Measurements from ENCODE around the gene GGT5.

DNA sequence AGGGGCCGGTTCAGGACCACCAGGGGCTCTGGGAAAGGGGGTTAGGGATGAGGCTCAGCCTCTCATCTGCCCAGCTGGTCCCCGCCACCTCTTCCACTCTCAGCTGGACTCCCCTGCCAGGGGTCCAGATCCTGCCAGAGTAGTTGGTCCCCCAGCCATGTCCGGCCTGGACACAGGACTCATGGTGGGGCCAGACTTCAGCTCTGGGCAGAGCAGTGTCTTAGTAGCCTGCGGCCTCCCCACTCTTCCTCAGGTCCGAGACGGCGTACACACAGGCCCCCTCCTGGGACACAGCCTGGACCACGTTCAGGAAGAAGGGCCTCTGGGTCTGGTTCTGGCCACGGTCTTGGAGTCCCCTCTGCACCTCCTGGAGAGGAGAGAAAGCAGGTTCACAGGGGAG is 25.1 kb downstream of the GGT5 start:
- TF ChIP-seq, protein P1, sequence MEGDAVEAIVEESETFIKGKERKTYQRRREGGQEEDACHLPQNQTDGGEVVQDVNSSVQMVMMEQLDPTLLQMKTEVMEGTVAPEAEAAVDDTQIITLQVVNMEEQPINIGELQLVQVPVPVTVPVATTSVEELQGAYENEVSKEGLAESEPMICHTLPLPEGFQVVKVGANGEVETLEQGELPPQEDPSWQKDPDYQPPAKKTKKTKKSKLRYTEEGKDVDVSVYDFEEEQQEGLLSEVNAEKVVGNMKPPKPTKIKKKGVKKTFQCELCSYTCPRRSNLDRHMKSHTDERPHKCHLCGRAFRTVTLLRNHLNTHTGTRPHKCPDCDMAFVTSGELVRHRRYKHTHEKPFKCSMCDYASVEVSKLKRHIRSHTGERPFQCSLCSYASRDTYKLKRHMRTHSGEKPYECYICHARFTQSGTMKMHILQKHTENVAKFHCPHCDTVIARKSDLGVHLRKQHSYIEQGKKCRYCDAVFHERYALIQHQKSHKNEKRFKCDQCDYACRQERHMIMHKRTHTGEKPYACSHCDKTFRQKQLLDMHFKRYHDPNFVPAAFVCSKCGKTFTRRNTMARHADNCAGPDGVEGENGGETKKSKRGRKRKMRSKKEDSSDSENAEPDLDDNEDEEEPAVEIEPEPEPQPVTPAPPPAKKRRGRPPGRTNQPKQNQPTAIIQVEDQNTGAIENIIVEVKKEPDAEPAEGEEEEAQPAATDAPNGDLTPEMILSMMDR (IDR thresholded peaks at IDR 0.05), result no peak
- TF ChIP-seq, protein P2, sequence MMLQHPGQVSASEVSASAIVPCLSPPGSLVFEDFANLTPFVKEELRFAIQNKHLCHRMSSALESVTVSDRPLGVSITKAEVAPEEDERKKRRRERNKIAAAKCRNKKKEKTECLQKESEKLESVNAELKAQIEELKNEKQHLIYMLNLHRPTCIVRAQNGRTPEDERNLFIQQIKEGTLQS (CRISPR knock-in tag; conservative IDR thresholded peaks at IDR 0.05), result no peak
- TF ChIP-seq ZNF532 (CRISPR knock-in tag; IDR thresholded peaks at IDR 0.05; ENCODE audit: borderline replicate concordance) (no peak), MAX (CRISPR knock-in tag; IDR thresholded peaks at IDR 0.05) (no peak), NR3C1 (CRISPR knock-in tag; conservative IDR thresholded peaks at IDR 0.05; ENCODE audit: low read depth) (no peak), SP1 (CRISPR knock-in tag; conservative IDR thresholded peaks at IDR 0.05) (no peak), NR1H2 (CRISPR knock-in tag; IDR thresholded peaks at IDR 0.05) (no peak), ESRRA (CRISPR knock-in tag; IDR thresholded peaks at IDR 0.05; ENCODE audit: borderline replicate concordance) (no peak), ZNF423 (CRISPR knock-in tag; IDR thresholded peaks at IDR 0.05) (no peak), NR2C2 (CRISPR knock-in tag; IDR thresholded peaks at IDR 0.05) (no peak)
- TF ChIP-seq, protein P3, sequence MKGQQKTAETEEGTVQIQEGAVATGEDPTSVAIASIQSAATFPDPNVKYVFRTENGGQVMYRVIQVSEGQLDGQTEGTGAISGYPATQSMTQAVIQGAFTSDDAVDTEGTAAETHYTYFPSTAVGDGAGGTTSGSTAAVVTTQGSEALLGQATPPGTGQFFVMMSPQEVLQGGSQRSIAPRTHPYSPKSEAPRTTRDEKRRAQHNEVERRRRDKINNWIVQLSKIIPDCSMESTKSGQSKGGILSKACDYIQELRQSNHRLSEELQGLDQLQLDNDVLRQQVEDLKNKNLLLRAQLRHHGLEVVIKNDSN (CRISPR knock-in tag; IDR thresholded peaks at IDR 0.05), result no peak
- TF ChIP-seq, protein P4, sequence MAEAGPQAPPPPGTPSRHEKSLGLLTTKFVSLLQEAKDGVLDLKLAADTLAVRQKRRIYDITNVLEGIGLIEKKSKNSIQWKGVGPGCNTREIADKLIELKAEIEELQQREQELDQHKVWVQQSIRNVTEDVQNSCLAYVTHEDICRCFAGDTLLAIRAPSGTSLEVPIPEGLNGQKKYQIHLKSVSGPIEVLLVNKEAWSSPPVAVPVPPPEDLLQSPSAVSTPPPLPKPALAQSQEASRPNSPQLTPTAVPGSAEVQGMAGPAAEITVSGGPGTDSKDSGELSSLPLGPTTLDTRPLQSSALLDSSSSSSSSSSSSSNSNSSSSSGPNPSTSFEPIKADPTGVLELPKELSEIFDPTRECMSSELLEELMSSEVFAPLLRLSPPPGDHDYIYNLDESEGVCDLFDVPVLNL (CRISPR knock-in tag; IDR thresholded peaks at IDR 0.05; ENCODE audit: borderline replicate concordance, low read depth), result no peak

All from WTC11 (cell line).